Cardiac fibroblast (primary cell): ENCODE data around the gene ZNF160.

Experiments used
- DNase-seq, 2 donors: peaks; one replicate each; pipeline versions ENCODE4 v3.0.0 to v3.0.0-alpha.2; 2010; ENCODE audit warnings: low read depth in 2 of 2
- H3K4me3 ChIP-seq, 2 donors: replicated peaks in 1 of 2; 1 replicate in 1 of 2; 2 replicates in 1 of 2; pipeline ENCODE4 v1.5.1; 2011; ENCODE audit warnings: low read depth in 2 of 2, low read length in 2 of 2, mild to moderate bottlenecking in 2 of 2, moderate library complexity in 1 of 2
- TF ChIP-seq, protein P1 (sequence below): IDR thresholded peaks from one replicate; pipeline ENCODE4 v1.5.1; 2011; ENCODE audit warnings: low read depth, mild to moderate bottlenecking, low read length, inconsistent platforms

Gene ZNF160

DNA sequence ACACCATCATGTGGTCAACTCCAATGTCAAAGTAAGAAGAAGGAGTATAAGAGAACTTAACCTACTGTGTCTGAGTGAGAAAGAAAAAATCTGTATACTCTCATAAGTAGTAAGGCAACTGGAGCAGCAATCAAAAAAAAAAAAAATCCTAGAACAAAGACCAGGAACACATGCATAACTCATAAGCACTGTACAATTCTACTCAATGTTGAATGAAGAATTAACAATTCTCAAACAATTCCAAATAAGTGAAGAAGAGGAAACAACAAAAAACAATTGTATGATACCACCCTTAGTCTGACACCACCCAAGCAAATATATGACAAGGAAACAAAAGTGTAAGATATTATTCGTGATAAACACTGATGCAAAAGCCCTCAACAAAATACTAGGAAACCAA lies 24.6 kb downstream of the ZNF160 start:
- TF ChIP-seq, protein P1, sequence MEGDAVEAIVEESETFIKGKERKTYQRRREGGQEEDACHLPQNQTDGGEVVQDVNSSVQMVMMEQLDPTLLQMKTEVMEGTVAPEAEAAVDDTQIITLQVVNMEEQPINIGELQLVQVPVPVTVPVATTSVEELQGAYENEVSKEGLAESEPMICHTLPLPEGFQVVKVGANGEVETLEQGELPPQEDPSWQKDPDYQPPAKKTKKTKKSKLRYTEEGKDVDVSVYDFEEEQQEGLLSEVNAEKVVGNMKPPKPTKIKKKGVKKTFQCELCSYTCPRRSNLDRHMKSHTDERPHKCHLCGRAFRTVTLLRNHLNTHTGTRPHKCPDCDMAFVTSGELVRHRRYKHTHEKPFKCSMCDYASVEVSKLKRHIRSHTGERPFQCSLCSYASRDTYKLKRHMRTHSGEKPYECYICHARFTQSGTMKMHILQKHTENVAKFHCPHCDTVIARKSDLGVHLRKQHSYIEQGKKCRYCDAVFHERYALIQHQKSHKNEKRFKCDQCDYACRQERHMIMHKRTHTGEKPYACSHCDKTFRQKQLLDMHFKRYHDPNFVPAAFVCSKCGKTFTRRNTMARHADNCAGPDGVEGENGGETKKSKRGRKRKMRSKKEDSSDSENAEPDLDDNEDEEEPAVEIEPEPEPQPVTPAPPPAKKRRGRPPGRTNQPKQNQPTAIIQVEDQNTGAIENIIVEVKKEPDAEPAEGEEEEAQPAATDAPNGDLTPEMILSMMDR, result no peak
- H3K4me3 ChIP-seq, result no peak overlapping the region
- DNase-seq, result no peak

DNA sequence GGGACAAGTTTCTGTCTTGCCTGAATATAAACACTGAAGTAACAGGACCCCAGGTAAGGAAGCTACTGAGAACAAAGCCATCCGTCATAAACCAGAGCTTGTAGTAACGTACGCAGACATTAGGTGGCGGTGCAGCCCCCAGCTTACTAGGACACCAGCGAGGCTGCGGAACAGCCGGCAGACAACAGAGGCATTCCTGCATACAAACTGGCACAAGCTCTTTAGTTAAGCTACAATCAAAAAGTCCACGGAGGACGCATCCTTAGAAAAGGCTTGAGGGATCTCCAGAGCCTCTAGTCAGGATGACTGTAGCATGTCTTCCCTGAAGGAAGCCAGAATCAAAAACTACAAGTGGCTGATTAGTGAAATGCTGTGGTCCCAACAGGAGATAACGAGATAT lies 26.2 kb downstream of the ZNF160 start:
- no peak overlapping the region for H3K4me3 ChIP-seq
- TF ChIP-seq, protein P1, result peak; percentile 55
- peak; percentile 66 to 70 for DNase-seq

GRCh38 chr19:53068834-53069233 lies 34.4 kb downstream of the ZNF160 start:
- TF ChIP-seq, protein P1, result no peak
- no peak for DNase-seq
- no peak overlapping the region for H3K4me3 ChIP-seq

DNA sequence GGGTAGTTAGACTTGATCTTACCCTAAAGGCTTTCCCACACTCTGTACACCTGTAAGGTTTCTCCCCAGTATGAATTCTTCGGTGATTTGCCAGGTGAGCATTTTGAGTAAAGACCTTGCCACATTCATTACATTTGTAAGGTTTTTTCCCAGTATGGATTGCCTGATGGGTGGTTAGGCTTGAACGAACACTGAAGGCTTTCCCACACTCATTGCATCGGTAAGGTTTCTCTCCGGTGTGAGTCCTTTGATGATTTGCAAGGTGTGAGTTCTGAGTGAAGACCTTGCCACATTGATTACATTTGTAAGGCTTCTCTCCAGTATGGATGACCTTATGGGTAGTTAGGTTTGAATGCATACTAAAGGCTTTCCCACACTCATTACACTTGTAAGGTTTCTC lies 35.0 kb downstream of the ZNF160 start:
- H3K4me3 ChIP-seq, result no peak overlapping the region
- TF ChIP-seq, protein P1, result no peak

DNA sequence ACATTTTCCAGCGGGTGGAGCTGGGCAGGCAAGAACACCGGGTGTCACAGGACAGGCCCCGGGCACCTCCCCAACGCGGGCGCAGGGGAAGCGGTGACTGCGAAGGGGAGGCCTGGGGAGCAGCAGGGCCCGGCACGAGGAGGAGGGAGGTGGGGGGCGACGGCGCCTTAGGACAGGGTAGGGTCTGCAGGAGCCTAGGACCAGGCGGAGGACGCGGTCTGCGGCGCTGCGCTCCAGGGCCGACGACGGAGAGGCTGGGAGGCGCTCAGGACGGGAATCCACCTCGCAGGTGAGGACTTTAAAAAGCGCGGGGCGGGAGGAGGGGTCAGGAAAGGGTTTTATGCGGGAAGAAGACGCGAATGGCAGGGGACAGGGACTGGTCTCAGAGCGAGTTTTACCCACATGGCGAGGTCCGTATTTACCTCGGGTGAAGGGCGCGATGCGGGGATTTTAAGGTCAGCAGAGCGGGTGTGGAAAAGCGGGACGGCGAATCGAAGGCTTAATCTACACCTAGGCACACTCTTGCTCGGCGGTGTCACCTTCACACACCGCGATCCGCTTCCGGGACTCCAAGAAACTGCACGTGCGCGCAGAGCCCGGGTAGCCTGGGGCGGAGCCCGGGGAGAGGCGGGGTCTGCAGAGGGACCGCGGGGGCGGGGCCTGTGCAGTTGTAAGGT lies 45.2 kb downstream of the ZNF160 start:
- peak overlapping the region in 1 of 2 donors; percentile 21 for H3K4me3 ChIP-seq
- TF ChIP-seq, protein P1, result no peak
- DNase-seq, result no peak

More for the DNA sequence above, 35.0 kb downstream of the ZNF160 start:
- no peak for DNase-seq

DNA sequence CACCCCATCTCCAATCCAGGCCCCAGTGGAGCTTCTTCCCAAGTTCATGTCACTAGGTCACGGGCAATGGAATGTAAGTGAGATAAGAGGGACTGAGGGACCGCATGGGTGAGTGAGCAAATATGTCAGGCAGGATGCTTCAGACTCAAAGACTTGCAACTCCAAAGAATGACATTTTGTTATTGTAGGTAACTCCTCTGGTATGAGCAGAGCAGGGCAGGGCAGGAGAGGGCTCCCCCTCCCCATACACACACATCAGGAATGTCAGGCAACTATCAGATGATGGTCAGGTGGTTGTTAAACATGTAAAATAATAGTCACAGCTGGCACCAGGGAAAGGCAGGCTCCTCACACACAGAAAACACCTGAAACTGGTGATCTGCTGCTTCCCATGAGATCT lies 48.1 kb downstream of the ZNF160 start:
- no peak overlapping the region for H3K4me3 ChIP-seq
- DNase-seq, result no peak
- TF ChIP-seq, protein P1, result no peak

DNA sequence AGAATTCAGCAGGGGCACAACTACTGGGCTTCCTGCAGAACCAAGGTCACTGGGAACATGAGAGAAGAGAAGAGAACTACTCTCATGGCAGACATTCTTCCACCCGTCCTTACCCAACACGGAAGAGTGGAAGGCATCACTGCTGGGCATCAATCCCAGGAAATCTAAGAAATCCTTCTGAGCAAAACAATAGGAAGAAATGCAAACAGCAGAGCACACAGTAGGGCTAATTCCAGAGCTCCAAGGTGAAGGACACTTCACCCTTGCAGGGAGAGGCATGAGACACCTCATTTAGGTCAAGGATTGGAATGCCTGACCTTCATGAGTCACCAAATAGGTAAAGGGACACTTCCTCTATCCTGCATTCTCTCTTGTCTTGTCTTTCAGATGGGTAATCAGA lies 55.8 kb downstream of the ZNF160 start:
- H3K4me3 ChIP-seq, result no peak overlapping the region
- TF ChIP-seq, protein P1, result no peak
- no peak for DNase-seq
